Muscle of arm (tissue), 12 donors: ENCODE measurements around the gene NNMT. TPM values are rescaled to one million over a fixed set of nuclear protein-coding genes. Genes with fewer than 3 reads are reported as not detected.

Experiments used
- DNase-seq: peaks from one replicate; pipeline ENCODE4 v3.0.0-alpha.2; 2013
- polyA plus RNA-seq, 12 donors: library from polyadenylated mRNA; unstranded; fragments of 120-200 nt; gene quantifications; one replicate each; pipeline ENCODE4 v1.2.1, GENCODE V29; 2013; ENCODE audit not compliant: insufficient read length in 12 of 12

The NNMT gene
- polyA plus RNA-seq, 12 donors: 16.8 to 96.1 (median 45.8) TPM; not detected in 1

GRCh38 chr11:114282488-114282887 lies 13.7 kb upstream of the NNMT start:
- no peak for DNase-seq

DNA sequence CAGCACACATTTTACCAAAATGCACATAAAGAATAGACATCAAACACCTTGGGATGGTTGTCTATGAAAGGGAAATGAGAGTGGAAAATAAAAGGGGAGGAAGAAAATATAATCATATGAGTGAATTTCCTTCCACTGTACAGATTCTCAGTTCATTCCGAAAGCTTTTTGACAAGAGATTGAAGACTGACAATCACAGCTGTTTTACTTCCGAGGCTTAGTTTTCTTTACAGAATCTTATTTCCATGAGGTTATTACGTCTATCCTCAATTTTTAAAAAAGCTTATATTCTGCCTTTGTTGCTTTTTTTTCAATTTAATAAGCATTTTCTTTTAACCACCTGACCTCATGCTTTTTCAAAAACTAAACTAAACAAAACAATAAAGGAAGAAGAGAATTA lies 12.8 kb upstream of the NNMT start:
- no peak for DNase-seq

- DNase-seq: no peak
These were observed 12.2 kb upstream of the NNMT start for GRCh38 chr11:114284021-114284420.

GRCh38 chr11:114284914-114285313 lies 11.3 kb upstream of the NNMT start:
- no peak for DNase-seq

- DNase-seq: no peak
These were observed 10.6 kb upstream of the NNMT start for GRCh38 chr11:114285599-114285998.

GRCh38 chr11:114286229-114286628 lies 10.0 kb upstream of the NNMT start:
- DNase-seq: no peak

DNA sequence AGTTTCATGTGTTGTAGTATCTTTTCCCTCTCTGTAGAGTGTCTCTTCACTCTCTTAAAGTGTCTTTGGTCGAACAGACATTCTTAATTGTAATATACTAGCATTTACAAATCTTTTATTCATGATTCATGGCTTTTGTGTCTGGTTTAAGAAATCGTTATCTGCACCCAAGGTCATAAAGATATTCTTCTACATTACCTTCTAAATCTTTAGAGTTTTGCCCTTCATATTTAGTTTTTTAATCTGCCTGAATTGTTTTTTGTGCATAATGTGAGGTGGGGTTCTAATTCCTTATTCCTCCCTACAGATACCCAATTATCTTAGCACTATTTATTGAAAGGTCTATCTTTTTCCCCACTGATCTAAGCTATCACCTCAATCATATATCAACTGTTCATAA lies 9.0 kb upstream of the NNMT start:
- DNase-seq: no peak

- DNase-seq: no peak
These were observed 8.1 kb upstream of the NNMT start for GRCh38 chr11:114288136-114288535.

GRCh38 chr11:114289779-114290178 lies 6.4 kb upstream of the NNMT start:
- no peak for DNase-seq

- no peak for DNase-seq
These were observed 5.5 kb upstream of the NNMT start for GRCh38 chr11:114290503-114291235.

- no peak for DNase-seq
These were observed 4.8 kb upstream of the NNMT start for GRCh38 chr11:114291381-114291780.

DNA sequence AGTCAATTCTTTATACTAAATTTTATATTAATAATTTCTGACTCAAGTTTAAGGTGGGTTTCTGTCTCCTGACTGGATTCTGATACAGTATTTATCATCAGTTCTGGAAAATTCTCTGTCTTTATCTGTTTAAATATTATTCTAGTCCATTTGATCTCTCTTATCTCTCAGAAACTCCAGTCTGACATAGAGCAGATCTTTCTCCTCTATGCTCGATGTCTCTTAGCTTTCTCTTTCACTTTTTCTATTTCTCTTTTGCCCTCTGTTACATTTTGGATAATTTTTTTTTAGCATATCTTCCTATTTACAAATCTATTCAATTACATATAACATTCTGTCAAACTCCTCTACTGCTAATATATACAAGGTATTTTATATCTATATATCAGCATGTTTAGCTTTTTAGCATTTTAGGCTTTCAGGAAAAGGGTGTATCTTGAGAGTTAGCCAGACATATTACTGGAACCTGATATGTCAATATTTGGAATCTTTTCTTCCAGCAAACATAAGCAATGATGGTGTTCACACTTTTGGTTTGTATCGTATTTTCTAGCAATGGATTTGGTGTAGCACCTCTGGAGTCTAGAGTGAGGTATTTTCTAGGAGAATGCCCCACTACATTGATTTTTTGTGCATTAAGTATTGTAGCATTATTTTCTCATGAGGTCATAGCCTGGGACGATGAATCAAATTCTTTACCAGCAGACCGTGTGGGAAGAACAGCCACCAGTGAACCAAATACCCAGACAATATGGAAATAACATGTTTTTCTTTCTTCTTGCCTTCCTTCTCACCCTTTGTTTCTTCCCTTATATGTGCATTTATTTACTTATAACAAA lies 4.1 kb upstream of the NNMT start:
- DNase-seq: no peak

DNA sequence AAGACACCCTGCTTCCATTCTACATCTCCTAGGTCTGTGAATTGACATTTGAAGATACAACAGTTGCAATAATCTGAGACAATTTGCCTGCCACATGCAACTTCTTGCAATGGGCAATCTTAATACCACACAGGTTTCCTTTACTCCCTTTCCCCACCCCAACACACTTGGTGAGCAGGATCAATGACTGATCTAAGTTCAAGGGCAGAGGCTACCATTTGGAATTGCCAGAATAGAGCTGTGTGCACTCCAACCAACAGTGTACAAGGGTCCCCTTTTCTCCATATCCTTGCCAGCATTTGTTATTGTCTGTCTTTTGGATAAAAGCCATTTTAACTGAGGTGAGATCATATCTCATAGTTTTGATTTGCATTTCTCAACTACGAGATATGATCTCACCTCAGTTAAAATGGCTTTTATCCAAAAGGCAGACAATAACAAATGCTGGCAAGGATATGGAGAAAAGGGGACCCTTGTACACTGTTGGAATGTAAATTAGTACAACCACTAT lies 2.9 kb upstream of the NNMT start:
- no peak for DNase-seq

- no peak for DNase-seq
These were observed 590 bp downstream of the NNMT start for GRCh38 chr11:114296605-114297372.

DNA sequence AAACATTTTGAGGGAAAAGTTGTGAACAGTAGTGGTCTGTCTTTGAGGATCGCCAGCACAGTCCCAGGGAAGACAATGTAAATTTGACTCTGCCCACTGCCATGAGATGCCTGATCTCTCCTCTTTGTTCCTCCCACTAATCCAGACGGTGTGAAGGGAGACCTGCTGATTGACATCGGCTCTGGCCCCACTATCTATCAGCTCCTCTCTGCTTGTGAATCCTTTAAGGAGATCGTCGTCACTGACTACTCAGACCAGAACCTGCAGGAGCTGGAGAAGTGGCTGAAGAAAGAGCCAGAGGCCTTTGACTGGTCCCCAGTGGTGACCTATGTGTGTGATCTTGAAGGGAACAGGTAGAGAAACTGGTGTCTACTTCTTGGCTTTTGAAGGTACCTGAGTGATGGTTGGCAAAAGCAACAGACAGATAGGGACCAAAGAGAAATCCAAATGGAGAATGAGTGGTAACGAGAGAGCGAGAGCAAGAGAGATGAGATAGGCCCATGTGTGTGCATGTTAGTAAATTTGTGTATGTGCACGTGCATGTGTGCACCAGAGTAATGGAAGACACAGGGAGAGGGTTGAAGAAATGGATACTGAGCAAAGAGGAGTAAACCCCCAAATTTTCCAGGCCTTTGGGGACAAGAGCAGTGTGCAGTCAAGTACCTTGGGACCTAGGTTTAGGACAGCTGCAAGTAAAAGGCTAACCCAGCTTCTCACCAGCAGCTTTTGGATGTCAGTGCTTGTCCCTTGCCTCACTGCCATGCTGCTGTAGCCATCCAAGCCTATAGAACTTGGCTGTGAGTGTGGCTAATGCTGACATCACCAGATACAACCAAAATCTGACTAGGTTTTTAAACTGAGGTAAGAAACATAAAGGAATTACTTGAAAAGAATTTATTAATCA lies 1.9 kb downstream of the NNMT start:
- no peak for DNase-seq

DNA sequence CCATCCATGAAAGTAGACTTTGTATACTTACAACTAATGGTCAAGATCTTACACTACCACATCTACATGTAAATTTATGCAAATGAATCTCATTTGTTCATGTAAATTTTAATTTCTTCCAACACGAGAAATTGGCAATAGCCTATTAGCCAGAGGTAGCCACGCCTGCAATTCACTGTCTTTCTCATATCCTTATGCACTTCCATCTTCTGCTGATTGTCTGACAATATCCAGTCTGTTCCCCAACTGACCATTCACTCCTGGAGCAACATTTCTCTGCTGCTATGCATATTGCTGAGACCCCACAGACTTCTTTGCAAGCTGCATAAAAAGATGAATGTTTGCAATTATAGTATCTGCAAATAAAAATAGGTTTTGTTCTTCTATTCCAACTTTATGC lies 2.5 kb downstream of the NNMT start:
- no peak for DNase-seq

DNA sequence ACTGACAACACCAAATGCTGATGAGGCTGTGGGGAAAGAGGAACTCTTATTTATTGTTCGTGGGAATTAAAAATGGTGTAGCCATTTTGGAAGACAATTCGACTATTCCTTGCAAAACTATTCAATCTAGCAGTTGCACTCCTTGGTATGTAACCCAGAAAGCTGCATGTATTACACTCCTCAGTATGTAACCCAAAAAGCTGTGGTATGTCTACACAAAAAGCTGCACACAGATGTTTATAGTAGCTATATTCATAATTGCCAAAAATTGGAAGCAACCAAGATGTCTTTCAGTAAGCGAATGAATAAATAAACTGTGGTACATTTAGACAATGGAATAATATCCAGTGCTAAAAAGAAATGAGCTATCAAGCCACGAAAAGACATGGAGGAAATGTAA lies 4.9 kb downstream of the NNMT start:
- no peak for DNase-seq

- no peak for DNase-seq
These were observed 5.7 kb downstream of the NNMT start for GRCh38 chr11:114301927-114302326.

- DNase-seq: no peak
These were observed 6.5 kb downstream of the NNMT start for GRCh38 chr11:114302663-114303062.

DNA sequence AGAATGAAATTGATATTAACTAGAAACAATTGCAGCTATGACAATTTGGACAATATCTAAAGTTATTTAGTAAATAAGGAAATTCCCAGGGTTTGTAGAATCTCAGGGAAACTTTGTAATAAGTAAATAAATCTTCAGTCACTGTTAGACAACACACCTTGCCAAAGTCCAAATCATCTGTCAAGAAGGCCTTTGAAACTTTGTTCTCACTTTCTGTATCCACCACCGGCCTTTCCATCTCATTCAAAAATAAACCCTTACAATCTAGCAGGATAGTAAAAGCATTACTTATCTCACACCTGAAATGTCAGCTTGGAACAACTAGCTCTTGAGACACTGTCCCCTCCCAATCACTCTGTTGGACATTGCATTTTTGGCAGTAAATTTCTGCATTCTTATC lies 7.9 kb downstream of the NNMT start:
- DNase-seq: no peak

GRCh38 chr11:114304969-114305368 lies 8.8 kb downstream of the NNMT start:
- DNase-seq: no peak
